ENCODE data around the gene ASIC3. TPM values are rescaled to one million over a fixed set of nuclear protein-coding genes. Genes with fewer than 3 reads are reported as not detected.

The ASIC3 gene
- total and polyA plus RNA-seq, 9 donors, result 1.3 to 9.2 (median 3.7) TPM

GRCh38 chr7:151080067-151080521 is 31.8 kb downstream of the ASIC3 start:
- H3K27ac ChIP-seq (ENCODE audit: low read length), result peak overlapping the region; percentile 93
- peaks cover 50% of the 10 kb centered on the region for H3K4me1 ChIP-seq (ENCODE audit: control insufficient read depth, insufficient read depth, low read length)
- peaks cover 20% of the 10 kb centered on the region for H3K36me3 ChIP-seq (ENCODE audit: control insufficient read depth, insufficient read depth, low read length)
- WGBS (ENCODE audit: insufficient coverage), result 0% methylated on average over 31 of the region's 31 CpGs
- H3K9me3 ChIP-seq (replicated peaks; ENCODE audit: control insufficient read depth, low read depth, low read length), result no peaks in the 10 kb centered on the region
- no peak for DNase-seq
- no peaks in the 10 kb centered on the region for H3K27me3 ChIP-seq (ENCODE audit: control insufficient read depth, insufficient read depth, low read length)
- peak overlapping the region; percentile 95 for H3K4me3 ChIP-seq (ENCODE audit: low read length)

- H3K36me3 ChIP-seq (ENCODE audit: control insufficient read depth, insufficient read depth, low read length), result peaks cover 14% of the 10 kb centered on the region
- H3K27ac ChIP-seq (ENCODE audit: low read length), result peak within 1 kb of the TSS; percentile 93
- peak within 1 kb of the TSS; percentile 95 for H3K4me3 ChIP-seq (ENCODE audit: low read length)
- WGBS (ENCODE audit: insufficient coverage), result under 1% methylated on average over 66 of the region's 66 CpGs
- DNase-seq, result peak; percentile 98
- H3K27me3 ChIP-seq (ENCODE audit: control insufficient read depth, insufficient read depth, low read length), result no peaks in the 10 kb centered on the region
- H3K9me3 ChIP-seq (replicated peaks; ENCODE audit: control insufficient read depth, low read depth, low read length), result no peaks in the 10 kb centered on the region
- peaks cover 56% of the 10 kb centered on the region for H3K4me1 ChIP-seq (ENCODE audit: control insufficient read depth, insufficient read depth, low read length)
Observed at GRCh38 chr7:151080522-151081169, 32.3 kb downstream of the ASIC3 start, which contains the start of gene FASTK. FASTK (minus strand) TSS chr7:151080809; CDS start chr7:151080766, 43 bp downstream.

- no peaks in the 10 kb centered on the region for H3K9me3 ChIP-seq (replicated peaks; ENCODE audit: control insufficient read depth, low read depth, low read length)
- 15% methylated on average over 53 of the region's 64 CpGs for WGBS (ENCODE audit: insufficient coverage)
- H3K36me3 ChIP-seq (ENCODE audit: control insufficient read depth, insufficient read depth, low read length), result peaks cover 6% of the 10 kb centered on the region
- H3K27ac ChIP-seq (ENCODE audit: low read length), result peak overlapping the region; percentile 93
- no peak for DNase-seq
- peak overlapping the region; percentile 95 for H3K4me3 ChIP-seq (ENCODE audit: low read length)
- H3K4me1 ChIP-seq (ENCODE audit: control insufficient read depth, insufficient read depth, low read length), result peaks cover 59% of the 10 kb centered on the region
- no peaks in the 10 kb centered on the region for H3K27me3 ChIP-seq (ENCODE audit: control insufficient read depth, insufficient read depth, low read length)
Observed at GRCh38 chr7:151081170-151082101, 33.1 kb downstream of the ASIC3 start.

- 58% methylated on average over 34 of the region's 42 CpGs for WGBS (ENCODE audit: insufficient coverage)
- Histone ChIP-seq H3K9me3 (replicated peaks; ENCODE audit: control insufficient read depth, low read depth, low read length) (no peaks in the 10 kb centered on the region), H3K27ac (ENCODE audit: low read length) (peak overlapping the region; percentile 93), H3K36me3 (ENCODE audit: control insufficient read depth, insufficient read depth, low read length) (no peaks in the 10 kb centered on the region), H3K27me3 (ENCODE audit: control insufficient read depth, insufficient read depth, low read length) (no peaks in the 10 kb centered on the region), H3K4me3 (ENCODE audit: low read length) (peak overlapping the region; percentile 72), H3K4me1 (ENCODE audit: control insufficient read depth, insufficient read depth, low read length) (peaks cover 59% of the 10 kb centered on the region)
- no peak for DNase-seq
Observed at GRCh38 chr7:151082141-151083070, 34.1 kb downstream of the ASIC3 start.

GRCh38 chr7:151083071-151083823 is 34.9 kb downstream of the ASIC3 start, which contains the start of gene TMUB1:
TMUB1 (minus strand) TSS chr7:151083493; CDS start chr7:151082563, 930 bp downstream.
- DNase-seq, result peak; percentile 77
- Histone ChIP-seq H3K4me3 (ENCODE audit: low read length) (peak within 1 kb of the TSS; percentile 72), H3K36me3 (ENCODE audit: control insufficient read depth, insufficient read depth, low read length) (no peaks in the 10 kb centered on the region), H3K9me3 (replicated peaks; ENCODE audit: control insufficient read depth, low read depth, low read length) (no peaks in the 10 kb centered on the region), H3K27me3 (ENCODE audit: control insufficient read depth, insufficient read depth, low read length) (no peaks in the 10 kb centered on the region), H3K4me1 (ENCODE audit: control insufficient read depth, insufficient read depth, low read length) (peaks cover 63% of the 10 kb centered on the region), H3K27ac (ENCODE audit: low read length) (peak within 1 kb of the TSS; percentile 93)
- WGBS (ENCODE audit: insufficient coverage), result under 1% methylated on average over 50 of the region's 69 CpGs

- WGBS (ENCODE audit: insufficient coverage), result no CpG with 5 or more reads among the region's 3 CpGs
- Histone ChIP-seq H3K9me3 (replicated peaks; ENCODE audit: control insufficient read depth, low read depth, low read length) (no peaks in the 10 kb centered on the region), H3K27ac (ENCODE audit: low read length) (peak overlapping the region; percentile 47), H3K36me3 (ENCODE audit: control insufficient read depth, insufficient read depth, low read length) (no peaks in the 10 kb centered on the region), H3K4me3 (ENCODE audit: low read length) (peak overlapping the region; percentile 72), H3K27me3 (ENCODE audit: control insufficient read depth, insufficient read depth, low read length) (no peaks in the 10 kb centered on the region), H3K4me1 (ENCODE audit: control insufficient read depth, insufficient read depth, low read length) (peaks cover 64% of the 10 kb centered on the region)
- DNase-seq, result no peak
Observed at GRCh38 chr7:151083824-151084160, 35.5 kb downstream of the ASIC3 start.

- Histone ChIP-seq H3K9me3 (replicated peaks; ENCODE audit: control insufficient read depth, low read depth, low read length) (no peaks in the 10 kb centered on the region), H3K4me3 (ENCODE audit: low read length) (peak overlapping the region; percentile 52), H3K27me3 (ENCODE audit: control insufficient read depth, insufficient read depth, low read length) (no peaks in the 10 kb centered on the region), H3K36me3 (ENCODE audit: control insufficient read depth, insufficient read depth, low read length) (peaks cover 2% of the 10 kb centered on the region), H3K27ac (ENCODE audit: low read length) (peak overlapping the region; percentile 97), H3K4me1 (ENCODE audit: control insufficient read depth, insufficient read depth, low read length) (peaks cover 66% of the 10 kb centered on the region)
- DNase-seq, result no peak
- WGBS (ENCODE audit: insufficient coverage), result 32% methylated on average over 5 of the region's 5 CpGs
Observed at GRCh38 chr7:151085329-151085690, 37.0 kb downstream of the ASIC3 start.

GRCh38 chr7:151085691-151086620 is 37.6 kb downstream of the ASIC3 start, which contains the start of gene AGAP3:
AGAP3 (plus strand) TSS chr7:151086475; CDS start chr7:151086742, 267 bp downstream.
- H3K27ac ChIP-seq (ENCODE audit: low read length), result peak within 1 kb of the TSS; percentile 97
- peaks cover 2% of the 10 kb centered on the region for H3K36me3 ChIP-seq (ENCODE audit: control insufficient read depth, insufficient read depth, low read length)
- WGBS (ENCODE audit: insufficient coverage), result under 1% methylated on average over 63 of the region's 84 CpGs
- H3K27me3 ChIP-seq (ENCODE audit: control insufficient read depth, insufficient read depth, low read length), result no peaks in the 10 kb centered on the region
- H3K9me3 ChIP-seq (replicated peaks; ENCODE audit: control insufficient read depth, low read depth, low read length), result no peaks in the 10 kb centered on the region
- peaks cover 68% of the 10 kb centered on the region for H3K4me1 ChIP-seq (ENCODE audit: control insufficient read depth, insufficient read depth, low read length)
- DNase-seq, result peak; percentile 95
- H3K4me3 ChIP-seq (ENCODE audit: low read length), result peak within 1 kb of the TSS; percentile 87
